ENCODE measurements around the gene UQCC2. TPM values are rescaled to one million over a fixed set of nuclear protein-coding genes. Genes with fewer than 3 reads are reported as not detected.

Gene UQCC2
- total RNA-seq, 1 donor from 2014 or later = 98.8 TPM

DNA sequence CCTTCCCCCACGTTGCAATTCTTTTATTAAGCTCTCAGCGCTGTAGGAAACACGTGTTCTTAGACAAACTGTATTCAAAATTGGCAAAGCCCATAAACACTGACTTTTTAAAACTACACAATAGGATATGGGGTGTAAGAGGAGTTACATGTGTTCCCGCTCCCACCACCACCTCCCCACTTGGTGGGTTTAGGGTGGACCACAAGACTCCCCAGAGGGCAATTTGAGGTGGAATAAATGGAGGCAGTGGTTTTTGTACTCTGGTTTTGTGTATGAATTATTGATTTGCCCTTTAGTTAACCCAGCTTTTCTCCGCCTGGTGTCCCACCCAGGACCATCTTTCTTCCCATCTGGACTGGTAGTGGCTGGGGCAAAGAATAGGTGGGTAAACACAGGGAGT, 3.7 kb downstream of the UQCC2 start:
- peaks cover 38% of the 10 kb centered on the region for H3K4me1 Mint-ChIP-seq (ENCODE audit: unreplicated experiment)
- TF ChIP-seq, protein P1, sequence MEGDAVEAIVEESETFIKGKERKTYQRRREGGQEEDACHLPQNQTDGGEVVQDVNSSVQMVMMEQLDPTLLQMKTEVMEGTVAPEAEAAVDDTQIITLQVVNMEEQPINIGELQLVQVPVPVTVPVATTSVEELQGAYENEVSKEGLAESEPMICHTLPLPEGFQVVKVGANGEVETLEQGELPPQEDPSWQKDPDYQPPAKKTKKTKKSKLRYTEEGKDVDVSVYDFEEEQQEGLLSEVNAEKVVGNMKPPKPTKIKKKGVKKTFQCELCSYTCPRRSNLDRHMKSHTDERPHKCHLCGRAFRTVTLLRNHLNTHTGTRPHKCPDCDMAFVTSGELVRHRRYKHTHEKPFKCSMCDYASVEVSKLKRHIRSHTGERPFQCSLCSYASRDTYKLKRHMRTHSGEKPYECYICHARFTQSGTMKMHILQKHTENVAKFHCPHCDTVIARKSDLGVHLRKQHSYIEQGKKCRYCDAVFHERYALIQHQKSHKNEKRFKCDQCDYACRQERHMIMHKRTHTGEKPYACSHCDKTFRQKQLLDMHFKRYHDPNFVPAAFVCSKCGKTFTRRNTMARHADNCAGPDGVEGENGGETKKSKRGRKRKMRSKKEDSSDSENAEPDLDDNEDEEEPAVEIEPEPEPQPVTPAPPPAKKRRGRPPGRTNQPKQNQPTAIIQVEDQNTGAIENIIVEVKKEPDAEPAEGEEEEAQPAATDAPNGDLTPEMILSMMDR (conservative IDR thresholded peaks at IDR 0.05) = no peak
- peaks cover 27% of the 10 kb centered on the region for H3K36me3 Mint-ChIP-seq
- no peak overlapping the region for H3K27ac Mint-ChIP-seq
- no peak overlapping the region for H3K4me3 Mint-ChIP-seq
- no peak for DNase-seq (ENCODE audit: extremely low spot score, unreplicated experiment)
- H3K27me3 Mint-ChIP-seq = no peaks in the 10 kb centered on the region
- H3K9me3 Mint-ChIP-seq = no peaks in the 10 kb centered on the region

DNA sequence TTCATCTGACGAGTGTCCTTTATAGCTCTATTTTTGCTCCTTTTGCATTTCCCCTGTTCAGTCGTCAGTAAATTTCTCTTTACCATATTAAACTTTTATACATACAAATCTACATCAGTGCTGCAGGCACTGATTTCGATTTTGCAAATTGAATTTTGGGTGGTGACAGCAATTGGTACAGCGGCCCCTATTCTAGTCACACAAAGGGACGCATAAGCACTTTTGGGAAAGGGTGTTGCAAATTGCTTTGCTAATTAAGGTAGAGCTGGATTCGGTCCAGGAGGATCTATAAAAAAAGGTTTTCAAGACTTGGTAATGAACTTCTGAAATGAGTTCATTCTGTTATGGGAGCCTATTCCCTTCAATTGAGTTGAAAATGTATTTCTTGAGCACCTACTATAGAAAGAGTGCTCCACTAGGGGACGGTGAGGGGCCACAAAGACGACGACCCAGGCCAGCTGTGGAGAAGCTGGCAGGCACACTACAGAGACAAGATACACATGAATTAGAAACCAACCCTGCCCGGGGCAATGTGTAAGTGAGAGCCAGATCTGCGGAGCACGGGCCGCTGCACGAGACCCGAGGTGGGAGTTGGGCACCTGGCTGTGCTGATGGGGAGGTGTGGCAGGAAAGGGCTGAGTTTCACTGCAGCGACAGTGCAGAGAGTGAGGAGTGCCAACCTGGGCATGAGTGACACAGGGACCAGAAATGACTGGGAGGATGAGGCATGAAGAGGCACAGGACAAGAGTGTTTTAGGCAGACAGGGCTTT, 5.4 kb downstream of the UQCC2 start:
- TF ChIP-seq, protein P1 (conservative IDR thresholded peaks at IDR 0.05) = no peak
- H3K27me3 Mint-ChIP-seq = no peaks in the 10 kb centered on the region
- H3K9me3 Mint-ChIP-seq = no peaks in the 10 kb centered on the region
- peaks cover 27% of the 10 kb centered on the region for H3K36me3 Mint-ChIP-seq
- no peak overlapping the region for H3K4me3 Mint-ChIP-seq
- DNase-seq (ENCODE audit: extremely low spot score, unreplicated experiment) = no peak
- peak overlapping the region; percentile 10 for H3K27ac Mint-ChIP-seq
- H3K4me1 Mint-ChIP-seq (ENCODE audit: unreplicated experiment) = peaks cover 39% of the 10 kb centered on the region

DNA sequence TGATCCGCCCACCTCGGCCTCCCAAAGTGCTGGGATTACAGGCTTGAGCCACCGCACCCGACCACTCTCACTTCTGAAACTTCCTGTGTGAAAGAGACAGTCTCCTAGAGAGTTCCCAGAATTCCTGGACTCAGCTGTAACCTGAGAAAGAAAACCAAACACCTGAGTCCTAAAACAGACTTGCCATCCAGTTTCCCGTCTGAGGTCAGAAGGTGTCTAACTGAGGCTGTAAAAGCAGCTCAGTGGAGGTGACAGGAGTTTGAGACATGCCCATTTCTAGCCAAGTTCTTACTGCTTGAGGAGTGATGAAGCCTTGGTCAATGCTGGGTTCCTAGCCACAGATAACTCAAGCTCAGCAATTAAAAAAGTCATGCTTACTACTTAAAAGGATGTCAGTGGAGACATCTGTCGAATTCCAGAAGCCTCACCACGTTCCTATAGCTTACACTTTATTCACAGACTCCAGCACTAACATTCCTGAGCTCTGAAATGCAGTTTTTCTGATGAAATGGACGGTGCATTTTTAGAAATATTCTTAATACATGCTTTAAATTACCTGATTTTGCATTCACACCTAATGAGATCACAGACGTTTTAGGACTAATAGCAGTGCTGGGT, 6.1 kb downstream of the UQCC2 start:
- Mint-ChIP-seq H3K4me3 (no peak overlapping the region), H3K4me1 (ENCODE audit: unreplicated experiment) (peaks cover 34% of the 10 kb centered on the region), H3K36me3 (peaks cover 24% of the 10 kb centered on the region), H3K27me3 (no peaks in the 10 kb centered on the region), H3K9me3 (no peaks in the 10 kb centered on the region), H3K27ac (peak overlapping the region; percentile 97)
- no peak for DNase-seq (ENCODE audit: extremely low spot score, unreplicated experiment)
- TF ChIP-seq, protein P1 (conservative IDR thresholded peaks at IDR 0.05) = no peak

DNA sequence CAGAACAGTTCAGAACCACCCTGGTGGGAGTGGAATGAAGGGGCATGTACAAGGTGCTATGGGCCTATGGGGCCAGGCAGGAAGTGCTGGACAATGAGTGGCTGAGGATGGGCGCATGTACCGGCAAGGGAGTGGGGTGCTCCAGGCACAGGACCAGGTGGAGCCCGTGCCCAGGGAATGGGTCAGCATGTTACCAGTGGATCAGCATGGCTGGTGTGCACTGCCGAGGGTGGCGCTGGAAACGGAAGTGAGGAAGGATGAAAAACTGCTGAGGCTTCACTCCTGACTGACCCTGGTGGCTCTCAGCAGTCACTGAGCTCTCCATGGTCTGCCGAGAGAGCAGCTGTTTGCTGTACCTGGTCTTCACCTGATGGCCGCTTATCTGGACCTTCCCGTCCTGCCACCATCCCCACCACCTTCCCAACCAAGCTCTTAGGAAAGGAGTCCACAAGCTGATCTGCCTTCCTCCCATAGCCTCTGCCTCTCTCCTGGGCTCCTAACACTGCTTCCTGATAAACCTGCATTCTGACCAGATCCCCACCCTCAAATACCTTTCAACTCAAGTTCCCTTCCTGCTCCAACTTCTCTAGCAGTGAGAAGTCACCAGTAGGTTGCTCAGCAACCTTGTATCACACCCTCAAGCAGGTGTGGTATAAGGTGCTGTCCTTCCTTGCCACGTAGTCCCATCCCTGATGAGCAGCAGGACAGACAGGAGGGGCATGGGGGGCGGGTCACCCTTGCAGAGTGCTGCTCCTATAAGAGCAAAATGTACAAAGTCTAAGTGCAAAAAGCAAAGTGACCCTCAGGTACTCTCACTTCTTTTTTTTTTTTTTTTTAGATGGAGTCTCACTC, 7.1 kb downstream of the UQCC2 start:
- H3K27me3 Mint-ChIP-seq = no peaks in the 10 kb centered on the region

DNA sequence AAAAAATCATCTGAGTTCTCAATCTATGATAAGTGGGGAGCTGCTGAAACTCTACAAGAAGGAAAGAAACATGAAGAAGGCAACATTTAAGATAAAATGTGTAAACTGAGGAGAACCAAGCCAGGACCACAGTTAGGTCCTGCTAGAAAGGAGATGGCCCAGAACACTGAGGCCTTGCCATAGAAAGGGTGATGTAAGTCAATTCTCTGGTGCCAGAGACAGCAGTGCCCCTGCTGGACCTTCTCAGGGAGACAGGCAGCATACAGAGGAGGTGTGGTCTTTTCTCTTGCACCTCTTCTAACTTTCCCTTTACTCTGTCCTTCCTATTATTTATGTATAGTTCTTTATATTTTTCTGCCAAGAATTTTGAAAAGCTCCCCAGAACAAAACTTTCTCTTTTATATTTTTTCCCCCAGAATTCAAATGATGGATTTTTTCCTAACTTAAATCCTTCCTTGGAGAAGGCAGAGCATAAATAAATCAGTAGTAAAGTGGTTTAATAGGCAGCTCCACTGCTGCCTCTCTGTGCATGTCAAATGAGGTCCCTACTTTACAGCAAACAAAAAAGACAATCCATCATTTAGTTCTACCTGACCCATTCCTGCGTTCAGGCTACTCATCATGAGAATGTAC, 9.0 kb downstream of the UQCC2 start:
- DNase-seq (ENCODE audit: extremely low spot score, unreplicated experiment) = no peak
- no peak overlapping the region for H3K4me3 Mint-ChIP-seq
- peaks cover 7% of the 10 kb centered on the region for H3K36me3 Mint-ChIP-seq
- H3K4me1 Mint-ChIP-seq (ENCODE audit: unreplicated experiment) = peaks cover 27% of the 10 kb centered on the region
- H3K27ac Mint-ChIP-seq = peak overlapping the region; percentile 44
- TF ChIP-seq, protein P1 (conservative IDR thresholded peaks at IDR 0.05) = peak; percentile 72
- H3K27me3 Mint-ChIP-seq = no peaks in the 10 kb centered on the region
- H3K9me3 Mint-ChIP-seq = no peaks in the 10 kb centered on the region

More for the DNA sequence above, 7.1 kb downstream of the UQCC2 start:
- Mint-ChIP-seq H3K36me3 (peaks cover 16% of the 10 kb centered on the region), H3K27ac (peak overlapping the region; percentile 97), H3K9me3 (no peaks in the 10 kb centered on the region), H3K4me3 (peak overlapping the region; percentile 48), H3K4me1 (ENCODE audit: unreplicated experiment) (peaks cover 35% of the 10 kb centered on the region)
- no peak for DNase-seq (ENCODE audit: extremely low spot score, unreplicated experiment)
- TF ChIP-seq, protein P1 (conservative IDR thresholded peaks at IDR 0.05) = no peak
